ENCODE data around the gene CSRP1.
"Not testable (repeated sequence)": the region's sequence is repeated elsewhere in the genome, so short reads cannot be mapped to it uniquely, and the experiment has no call there.

Gene CSRP1

DNA sequence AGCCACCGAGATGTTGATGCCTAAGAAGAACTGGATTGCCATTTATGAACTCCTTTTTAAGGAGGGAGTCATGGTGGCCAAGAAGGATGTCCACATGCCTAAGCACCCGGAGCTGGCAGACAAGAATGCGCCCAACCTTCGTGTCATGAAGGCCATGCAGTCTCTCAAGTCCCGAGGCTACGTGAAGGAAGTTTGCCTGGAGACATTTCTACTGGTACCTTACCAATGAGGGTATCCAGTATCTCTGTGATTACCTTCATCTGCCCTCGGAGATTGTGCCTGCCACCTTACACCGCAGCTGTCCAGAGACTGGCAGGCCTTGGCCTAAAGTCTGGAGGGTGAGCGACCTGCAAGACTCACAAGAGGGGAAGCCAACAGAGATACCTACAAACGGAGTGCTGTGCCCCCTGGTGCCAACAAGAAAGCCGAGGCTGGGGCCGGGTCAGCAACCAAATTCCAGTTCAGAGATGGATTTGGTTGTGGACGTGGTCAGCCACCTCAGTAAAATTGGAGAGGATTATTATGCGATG, 13.2 kb upstream of the CSRP1 start:
- not testable (repeated sequence) for H3K9me3 ChIP-seq (ENCODE audit: control insufficient read depth in 2 of 2, low read length in 2 of 2); H3K9ac ChIP-seq (ENCODE audit: low read length in 2 of 2); H3K4me3 ChIP-seq (ENCODE audit: low read length in 2 of 2); H3K36me3 ChIP-seq (ENCODE audit: control insufficient read depth in 2 of 2, insufficient read depth in 2 of 2, low read length in 2 of 2); H3K4me1 ChIP-seq (ENCODE audit: control insufficient read depth, insufficient read depth, low read length); H3K27me3 ChIP-seq (ENCODE audit: control insufficient read depth in 1 of 2, insufficient read depth in 2 of 2, low read length in 2 of 2); H3K27ac ChIP-seq (ENCODE audit: low read length)

DNA sequence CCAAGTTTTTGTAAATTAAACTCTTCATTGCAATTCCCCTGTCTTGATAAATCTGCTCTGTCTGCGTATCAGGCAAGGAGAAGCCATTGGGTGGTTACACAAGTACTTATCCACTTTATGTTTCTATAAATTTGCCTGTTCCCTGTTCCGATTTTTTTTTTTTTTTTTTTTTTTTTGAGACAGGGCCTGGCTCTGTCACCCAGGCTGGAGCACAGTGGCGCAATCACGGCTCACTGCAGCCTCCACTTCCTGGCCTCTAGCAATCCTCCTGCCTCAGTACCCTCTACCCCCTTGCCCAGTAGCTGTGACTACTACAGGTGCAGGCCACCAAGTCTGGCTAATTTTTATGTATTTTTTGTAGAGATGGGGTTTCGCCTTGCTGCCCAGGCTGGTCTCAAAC, 11.1 kb upstream of the CSRP1 start:
- Histone ChIP-seq H3K27ac (ENCODE audit: low read length) (no peak overlapping the region), H3K9me3 (ENCODE audit: control insufficient read depth in 2 of 2, low read length in 2 of 2) (no peaks in the 10 kb centered on the region), H3K4me1 (ENCODE audit: control insufficient read depth, insufficient read depth, low read length) (no peaks in the 10 kb centered on the region), H3K4me3 (ENCODE audit: low read length in 2 of 2) (no peak overlapping the region), H3K27me3 (ENCODE audit: control insufficient read depth in 1 of 2, insufficient read depth in 2 of 2, low read length in 2 of 2) (no peaks in the 10 kb centered on the region), H3K9ac (ENCODE audit: low read length in 2 of 2) (no peak overlapping the region), H3K36me3 (ENCODE audit: control insufficient read depth in 2 of 2, insufficient read depth in 2 of 2, low read length in 2 of 2) (no peaks in the 10 kb centered on the region)

DNA sequence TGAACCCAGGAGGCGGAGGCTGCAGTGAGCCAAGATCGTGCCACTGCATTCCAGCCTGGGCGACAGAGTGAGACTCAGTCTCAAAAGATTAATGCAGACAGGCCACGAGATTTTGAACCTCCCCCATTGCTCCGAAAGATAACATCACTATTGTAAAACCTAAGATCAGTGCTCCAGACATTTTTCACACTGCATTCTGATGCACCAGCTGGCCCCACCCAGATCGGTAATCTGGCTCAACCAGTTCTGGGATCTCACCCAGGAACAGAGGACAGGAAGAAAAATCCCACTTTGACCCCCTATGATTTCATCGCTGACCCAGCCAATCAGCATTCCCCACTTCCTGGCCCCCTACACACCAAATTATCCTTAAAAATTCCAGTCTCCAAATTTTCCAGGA, 10.7 kb upstream of the CSRP1 start:
- H3K36me3 ChIP-seq (ENCODE audit: control insufficient read depth in 2 of 2, insufficient read depth in 2 of 2, low read length in 2 of 2), result no peaks in the 10 kb centered on the region
- peaks cover 4% of the 10 kb centered on the region for H3K4me1 ChIP-seq (ENCODE audit: control insufficient read depth, insufficient read depth, low read length)
- no peaks in the 10 kb centered on the region for H3K27me3 ChIP-seq (ENCODE audit: control insufficient read depth in 1 of 2, insufficient read depth in 2 of 2, low read length in 2 of 2)
- H3K4me3 ChIP-seq (ENCODE audit: low read length in 2 of 2), result no peak overlapping the region
- no peak overlapping the region for H3K9ac ChIP-seq (ENCODE audit: low read length in 2 of 2)
- H3K27ac ChIP-seq (ENCODE audit: low read length), result no peak overlapping the region
- H3K9me3 ChIP-seq (ENCODE audit: control insufficient read depth in 2 of 2, low read length in 2 of 2), result no peaks in the 10 kb centered on the region

DNA sequence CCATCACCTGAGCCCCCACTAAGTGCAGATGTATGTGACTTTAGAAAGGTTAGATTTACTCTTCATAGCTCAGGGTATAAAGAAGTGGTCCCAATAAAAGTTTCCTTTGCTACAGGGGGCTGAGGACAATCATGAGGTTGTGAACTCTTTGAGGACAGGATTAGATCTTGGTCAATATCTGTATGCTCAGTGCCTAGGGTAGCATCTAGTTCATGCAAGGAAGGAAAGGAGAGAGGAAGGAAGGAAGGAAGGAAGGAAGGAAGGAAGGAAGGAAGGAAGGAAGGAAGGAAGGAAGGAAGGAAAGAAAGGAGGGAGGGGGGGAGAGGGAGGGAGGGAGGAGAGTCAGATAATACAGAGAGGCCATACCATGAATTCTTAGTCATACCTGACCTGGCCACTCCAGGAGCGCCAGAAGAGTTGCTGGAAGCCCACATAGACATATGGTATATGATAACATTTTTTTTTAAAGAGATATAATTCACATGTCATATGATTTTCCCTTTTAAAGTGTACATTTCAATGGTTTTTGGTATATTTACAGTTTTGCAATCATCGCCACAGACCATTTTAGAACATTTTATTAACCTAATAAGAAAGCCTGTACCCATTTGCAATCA, 9.7 kb upstream of the CSRP1 start:
- Histone ChIP-seq H3K4me3 (ENCODE audit: low read length in 2 of 2) (no peak overlapping the region), H3K9ac (ENCODE audit: low read length in 2 of 2) (no peak overlapping the region), H3K27me3 (ENCODE audit: control insufficient read depth in 1 of 2, insufficient read depth in 2 of 2, low read length in 2 of 2) (no peaks in the 10 kb centered on the region), H3K27ac (ENCODE audit: low read length) (no peak overlapping the region), H3K36me3 (ENCODE audit: control insufficient read depth in 2 of 2, insufficient read depth in 2 of 2, low read length in 2 of 2) (no peaks in the 10 kb centered on the region), H3K9me3 (ENCODE audit: control insufficient read depth in 2 of 2, low read length in 2 of 2) (no peaks in the 10 kb centered on the region), H3K4me1 (ENCODE audit: control insufficient read depth, insufficient read depth, low read length) (peaks cover 14% of the 10 kb centered on the region)

DNA sequence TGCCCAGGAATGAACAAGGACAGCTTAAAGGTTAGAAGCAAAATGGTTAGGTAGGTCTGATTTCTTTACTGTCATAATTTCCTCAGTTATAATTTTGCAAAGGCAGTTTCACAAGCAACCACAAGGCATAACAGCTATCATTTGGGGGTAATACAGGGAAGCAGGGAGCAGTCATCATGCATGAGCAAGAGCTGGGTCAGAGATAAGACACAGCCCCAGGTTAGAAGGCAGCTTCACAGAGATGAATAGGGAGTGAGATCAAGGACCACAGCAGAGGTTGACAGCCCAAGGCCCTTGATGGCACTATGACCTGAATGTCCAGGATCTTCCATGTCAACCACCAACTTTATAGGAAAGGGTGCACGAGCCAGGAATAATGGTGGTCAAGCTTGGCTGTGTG, 9.0 kb upstream of the CSRP1 start:
- Histone ChIP-seq H3K9me3 (ENCODE audit: control insufficient read depth in 2 of 2, low read length in 2 of 2) (no peaks in the 10 kb centered on the region), H3K27ac (ENCODE audit: low read length) (no peak overlapping the region), H3K4me1 (ENCODE audit: control insufficient read depth, insufficient read depth, low read length) (peaks cover 17% of the 10 kb centered on the region), H3K36me3 (ENCODE audit: control insufficient read depth in 2 of 2, insufficient read depth in 2 of 2, low read length in 2 of 2) (no peaks in the 10 kb centered on the region), H3K9ac (ENCODE audit: low read length in 2 of 2) (no peak overlapping the region), H3K27me3 (ENCODE audit: control insufficient read depth in 1 of 2, insufficient read depth in 2 of 2, low read length in 2 of 2) (no peaks in the 10 kb centered on the region), H3K4me3 (ENCODE audit: low read length in 2 of 2) (no peak overlapping the region)

DNA sequence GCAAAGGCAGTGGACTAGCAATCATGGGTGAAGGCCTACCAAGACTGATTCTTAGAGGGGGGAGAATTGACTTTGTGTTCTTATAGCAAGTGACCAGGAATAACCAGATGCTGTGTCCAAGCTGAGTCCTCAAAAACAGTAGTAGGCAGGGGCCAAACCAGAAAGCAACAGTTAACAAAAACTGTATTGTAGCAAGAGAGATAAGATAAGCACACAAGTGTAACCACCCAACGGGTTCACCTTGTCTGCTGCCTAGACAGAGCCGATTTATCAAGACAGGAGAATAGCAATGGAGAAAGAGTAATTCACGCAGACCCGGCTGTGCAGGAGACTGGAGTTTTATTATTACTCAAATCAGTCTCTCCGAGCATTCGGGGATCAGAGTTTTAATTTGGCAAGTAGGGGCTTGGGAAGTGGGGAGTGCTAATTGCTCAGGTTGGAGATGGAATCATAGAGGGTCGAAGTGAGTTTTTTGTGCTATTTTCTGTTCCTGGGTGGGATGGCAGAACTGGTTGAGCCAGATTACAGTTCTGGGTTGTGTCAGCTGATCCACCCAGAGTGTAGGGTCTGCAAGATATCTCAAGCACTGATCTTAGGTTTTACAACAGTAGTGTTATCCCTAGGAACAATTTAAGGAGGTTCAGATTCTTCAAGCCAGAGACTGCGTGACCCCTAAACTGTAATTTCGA, 8.3 kb upstream of the CSRP1 start:
- no peak overlapping the region for H3K27ac ChIP-seq (ENCODE audit: low read length)
- no peaks in the 10 kb centered on the region for H3K36me3 ChIP-seq (ENCODE audit: control insufficient read depth in 2 of 2, insufficient read depth in 2 of 2, low read length in 2 of 2)
- H3K4me1 ChIP-seq (ENCODE audit: control insufficient read depth, insufficient read depth, low read length), result peaks cover 17% of the 10 kb centered on the region

DNA sequence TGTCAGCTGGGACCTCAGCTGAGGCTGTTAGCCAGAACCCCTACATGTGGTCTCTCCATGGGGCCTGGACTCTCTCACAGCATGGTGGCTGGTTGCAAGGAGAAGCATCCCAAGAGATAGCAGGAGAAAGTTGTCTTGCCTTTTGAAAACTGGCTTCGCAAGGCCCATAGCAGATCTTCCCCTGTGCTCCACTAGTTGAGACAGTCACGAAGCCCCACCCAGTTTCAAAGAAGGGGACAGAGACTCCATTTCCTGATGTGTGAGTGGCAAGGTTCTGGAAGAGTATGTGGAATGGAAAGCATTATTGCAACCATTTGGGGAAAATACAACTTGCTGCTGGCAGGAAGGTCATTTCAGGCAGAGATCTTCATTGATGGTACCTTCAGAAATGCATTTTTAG, 7.5 kb upstream of the CSRP1 start:
- Histone ChIP-seq H3K27me3 (ENCODE audit: control insufficient read depth in 1 of 2, insufficient read depth in 2 of 2, low read length in 2 of 2) (no peaks in the 10 kb centered on the region), H3K9ac (ENCODE audit: low read length in 2 of 2) (no peak overlapping the region), H3K27ac (ENCODE audit: low read length) (no peak overlapping the region), H3K4me1 (ENCODE audit: control insufficient read depth, insufficient read depth, low read length) (peaks cover 19% of the 10 kb centered on the region), H3K4me3 (ENCODE audit: low read length in 2 of 2) (no peak overlapping the region), H3K36me3 (ENCODE audit: control insufficient read depth in 2 of 2, insufficient read depth in 2 of 2, low read length in 2 of 2) (no peaks in the 10 kb centered on the region), H3K9me3 (ENCODE audit: control insufficient read depth in 2 of 2, low read length in 2 of 2) (no peaks in the 10 kb centered on the region)

More for the DNA sequence above, 8.3 kb upstream of the CSRP1 start:
- no peaks in the 10 kb centered on the region for H3K27me3 ChIP-seq (ENCODE audit: control insufficient read depth in 1 of 2, insufficient read depth in 2 of 2, low read length in 2 of 2)
- no peaks in the 10 kb centered on the region for H3K9me3 ChIP-seq (ENCODE audit: control insufficient read depth in 2 of 2, low read length in 2 of 2)
- no peak overlapping the region for H3K9ac ChIP-seq (ENCODE audit: low read length in 2 of 2)
- H3K4me3 ChIP-seq (ENCODE audit: low read length in 2 of 2), result no peak overlapping the region

DNA sequence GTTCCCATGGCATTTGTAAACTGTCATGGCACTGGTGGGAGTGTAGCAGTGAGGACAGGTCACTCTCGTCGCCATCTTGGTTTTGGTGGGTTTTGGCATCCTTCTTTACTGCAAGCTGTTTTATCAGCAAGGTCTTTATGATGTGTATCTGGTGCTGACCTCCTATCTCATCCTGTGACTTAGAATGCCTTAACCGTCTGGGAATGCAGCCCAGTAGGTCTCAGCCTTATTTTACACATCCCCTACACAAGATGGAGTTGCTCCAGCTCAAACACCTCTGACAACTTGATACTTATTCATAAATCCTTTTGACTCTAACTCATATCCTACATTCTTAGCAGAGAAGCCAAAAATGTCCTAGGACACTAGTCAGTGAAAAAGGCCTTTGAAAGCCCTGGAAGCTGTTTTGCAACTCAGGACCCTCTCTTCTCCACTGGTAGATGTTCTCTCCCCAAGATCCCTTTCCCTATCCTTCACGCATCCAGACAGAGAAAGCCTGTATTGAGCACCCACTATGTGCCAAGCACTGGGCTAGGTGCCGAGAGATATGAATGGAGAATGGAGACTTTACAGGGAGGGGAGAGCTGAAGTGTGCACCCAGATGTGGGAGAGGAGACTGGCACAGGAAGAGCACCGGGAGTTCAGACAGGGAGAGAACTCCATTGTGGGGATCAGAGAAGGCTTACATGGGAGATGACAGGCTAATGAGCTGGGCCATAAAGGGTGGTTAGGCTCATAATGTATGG, 6.7 kb upstream of the CSRP1 start:
- Histone ChIP-seq H3K4me3 (ENCODE audit: low read length in 2 of 2) (no peak overlapping the region), H3K4me1 (ENCODE audit: control insufficient read depth, insufficient read depth, low read length) (peaks cover 25% of the 10 kb centered on the region), H3K9ac (ENCODE audit: low read length in 2 of 2) (peak overlapping the region in 1 of 2 donors; percentile 42), H3K27ac (ENCODE audit: low read length) (no peak overlapping the region), H3K36me3 (ENCODE audit: control insufficient read depth in 2 of 2, insufficient read depth in 2 of 2, low read length in 2 of 2) (no peaks in the 10 kb centered on the region), H3K27me3 (ENCODE audit: control insufficient read depth in 1 of 2, insufficient read depth in 2 of 2, low read length in 2 of 2) (no peaks in the 10 kb centered on the region), H3K9me3 (ENCODE audit: control insufficient read depth in 2 of 2, low read length in 2 of 2) (no peaks in the 10 kb centered on the region)

DNA sequence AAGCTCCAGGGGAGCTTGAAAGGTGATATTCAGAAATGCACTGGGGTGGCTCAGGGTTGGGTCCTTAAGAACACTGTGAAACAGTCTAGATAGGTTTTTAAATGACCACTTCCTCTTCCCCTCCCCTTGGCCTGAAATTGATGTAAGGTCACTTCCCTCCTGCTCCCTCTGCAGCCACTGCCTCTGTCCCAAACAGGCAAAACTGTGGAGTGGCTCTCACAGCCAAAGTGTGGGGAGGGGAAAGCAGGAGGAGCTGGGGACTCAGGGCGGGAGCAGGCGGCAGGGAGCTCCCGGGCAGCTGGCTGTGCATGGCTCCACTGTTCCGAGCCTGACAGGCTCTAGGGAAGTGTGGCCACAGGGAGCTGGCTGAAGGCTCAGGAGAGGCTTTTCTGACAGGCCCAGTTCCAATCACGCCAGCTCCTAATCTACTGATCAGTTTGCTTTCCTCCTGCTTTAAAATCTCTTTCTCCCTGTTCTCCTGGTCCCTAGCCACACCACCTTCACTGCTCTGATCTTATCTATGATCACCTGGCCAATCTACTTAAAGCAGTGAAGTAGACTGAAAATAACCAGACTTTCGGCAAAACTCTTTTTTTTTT, 5.1 kb upstream of the CSRP1 start:
- Histone ChIP-seq H3K4me1 (ENCODE audit: control insufficient read depth, insufficient read depth, low read length) (peaks cover 35% of the 10 kb centered on the region), H3K4me3 (ENCODE audit: low read length in 2 of 2) (peak overlapping the region in 1 of 2 donors; percentile 54), H3K36me3 (ENCODE audit: control insufficient read depth in 2 of 2, insufficient read depth in 2 of 2, low read length in 2 of 2) (no peaks in the 10 kb centered on the region), H3K27me3 (ENCODE audit: control insufficient read depth in 1 of 2, insufficient read depth in 2 of 2, low read length in 2 of 2) (no peaks in the 10 kb centered on the region), H3K9me3 (ENCODE audit: control insufficient read depth in 2 of 2, low read length in 2 of 2) (no peaks in the 10 kb centered on the region), H3K9ac (ENCODE audit: low read length in 2 of 2) (peak overlapping the region; percentile 42 to 51), H3K27ac (ENCODE audit: low read length) (peak overlapping the region; percentile 71)

DNA sequence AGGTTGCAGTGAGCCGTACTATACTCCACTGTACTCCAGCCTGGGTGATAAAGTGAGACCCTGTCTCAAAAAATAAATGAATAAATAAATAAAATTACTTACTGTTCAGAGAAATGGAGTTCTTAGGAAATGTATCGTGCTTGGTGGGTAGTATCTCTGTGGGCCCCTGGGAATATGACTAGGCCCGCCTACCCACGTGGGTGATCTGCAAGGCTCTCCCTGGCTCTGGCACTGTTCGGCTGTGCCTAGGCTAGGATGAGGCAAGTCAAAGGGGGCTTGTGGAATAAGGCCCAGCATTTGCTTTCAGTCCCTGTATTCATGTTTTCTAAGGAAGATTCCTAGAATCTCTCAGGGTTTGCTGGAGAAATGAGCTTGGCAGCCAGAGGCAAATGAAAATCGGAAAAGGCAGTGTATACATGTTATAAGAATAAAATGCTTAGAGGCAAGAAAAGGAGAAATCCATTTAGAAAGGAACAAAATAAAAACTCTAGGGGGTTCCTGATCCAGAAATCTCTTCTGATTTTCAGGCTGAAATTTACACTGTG, 4.5 kb upstream of the CSRP1 start:
- H3K4me3 ChIP-seq (ENCODE audit: low read length in 2 of 2), result no peak overlapping the region
- H3K27ac ChIP-seq (ENCODE audit: low read length), result peak overlapping the region; percentile 71
- no peaks in the 10 kb centered on the region for H3K27me3 ChIP-seq (ENCODE audit: control insufficient read depth in 1 of 2, insufficient read depth in 2 of 2, low read length in 2 of 2)
- no peaks in the 10 kb centered on the region for H3K9me3 ChIP-seq (ENCODE audit: control insufficient read depth in 2 of 2, low read length in 2 of 2)
- H3K9ac ChIP-seq (ENCODE audit: low read length in 2 of 2), result no peak overlapping the region
- H3K36me3 ChIP-seq (ENCODE audit: control insufficient read depth in 2 of 2, insufficient read depth in 2 of 2, low read length in 2 of 2), result no peaks in the 10 kb centered on the region
- H3K4me1 ChIP-seq (ENCODE audit: control insufficient read depth, insufficient read depth, low read length), result peaks cover 37% of the 10 kb centered on the region

Measured in stomach smooth muscle (tissue), 2 donors.